Effector CD8-positive, alpha-beta T cell (primary cell): ENCODE measurements around the gene CCR3.

Experiments used
- DNase-seq: peaks from one replicate; lab custom pipeline; 2025; lab: John Stamatoyannopoulos, UW

Gene CCR3

GRCh38 chr3:46272028-46272451, 29.8 kb downstream of the CCR3 start:
- no peak for DNase-seq

DNA sequence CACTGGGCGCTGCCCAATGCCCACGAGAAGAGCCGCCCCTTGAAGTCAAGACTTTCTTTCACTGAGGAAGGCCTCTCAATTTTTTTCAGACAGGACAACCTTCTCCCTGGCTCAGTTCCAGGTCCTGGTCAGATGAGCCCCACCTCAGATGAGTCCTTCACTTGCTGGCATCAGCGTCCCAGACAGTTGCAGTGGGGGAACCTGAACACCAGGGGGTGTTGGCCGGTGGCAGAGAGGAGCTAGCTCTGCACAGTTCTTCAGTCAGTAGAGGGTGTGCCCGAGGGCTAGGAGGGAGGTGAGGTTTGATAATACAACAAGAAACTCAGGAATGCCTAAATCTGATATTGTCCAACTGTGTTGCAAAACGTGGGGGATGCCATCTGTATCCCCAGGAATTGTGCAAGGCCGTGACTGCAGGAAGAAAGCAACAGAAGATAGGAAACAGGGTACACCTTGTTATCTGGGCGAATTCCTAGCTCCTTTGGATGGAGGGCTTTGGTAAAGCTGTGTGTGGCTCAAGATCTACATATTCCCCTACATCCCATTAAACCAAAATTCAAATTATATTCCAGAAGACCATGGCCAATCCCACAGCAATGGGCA, 34.3 kb downstream of the CCR3 start:
- DNase-seq, result peak; percentile 32

DNA sequence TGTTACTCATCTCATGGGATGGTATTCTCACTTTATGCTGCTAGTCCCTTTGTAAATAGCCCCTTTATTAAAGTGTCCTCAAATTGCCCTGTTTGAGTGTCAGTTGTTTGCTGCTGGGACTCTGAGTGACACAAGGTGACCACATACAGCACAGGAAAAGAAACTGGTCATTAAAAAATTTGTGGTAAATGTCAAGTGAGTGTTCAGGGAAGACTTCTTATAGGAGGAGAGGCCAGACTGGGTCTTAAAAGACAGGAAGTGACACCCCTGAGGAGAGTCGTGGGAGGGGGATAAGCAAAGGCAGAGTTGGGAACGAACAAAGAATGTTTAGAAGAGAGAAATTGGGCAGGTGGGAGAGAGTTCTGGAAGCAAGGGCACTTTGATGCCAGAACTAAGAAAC, 35.2 kb downstream of the CCR3 start:
- no peak for DNase-seq

DNA sequence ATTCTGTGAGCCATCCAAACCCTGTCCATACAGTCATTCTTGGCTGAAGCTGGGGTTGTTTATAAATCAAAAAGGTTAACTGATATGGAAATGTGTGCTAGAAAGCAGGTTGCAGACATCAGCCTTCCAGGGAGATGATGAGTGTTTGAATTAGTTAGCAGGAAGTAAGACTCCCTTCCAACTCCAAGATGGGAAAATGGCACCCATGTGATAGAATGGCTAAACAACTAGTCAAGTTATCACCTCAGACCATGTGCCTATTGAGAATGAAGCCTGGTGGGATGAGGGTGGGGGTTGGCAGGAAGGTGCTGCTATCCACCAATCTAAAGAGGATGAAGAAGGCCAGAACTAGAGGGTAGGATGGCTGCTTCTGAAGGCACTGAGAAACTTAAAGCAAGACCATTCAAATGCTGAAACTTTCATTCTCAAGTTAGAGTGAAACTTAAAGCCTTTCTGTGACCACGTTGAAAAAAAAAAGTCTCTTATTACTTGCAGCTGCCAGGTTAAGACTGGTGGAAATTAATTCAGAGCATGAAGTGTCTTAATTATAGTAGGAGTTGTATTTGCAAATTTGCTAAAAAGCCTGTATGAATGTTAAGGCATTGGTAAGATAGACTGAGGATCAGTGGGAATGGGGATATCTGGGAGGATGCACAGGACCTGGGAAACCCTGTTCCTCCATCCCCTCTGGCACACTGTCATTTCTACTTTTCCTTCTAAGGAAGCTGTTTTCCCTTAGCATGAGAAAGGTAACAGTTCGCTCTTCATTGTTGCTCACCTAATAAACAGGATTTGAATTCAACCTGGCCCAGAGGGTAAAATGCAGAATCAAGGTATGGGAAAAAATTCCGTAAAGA, 36.8 kb downstream of the CCR3 start:
- DNase-seq, result no peak

- no peak for DNase-seq
Observed at GRCh38 chr3:46280105-46280797, 38.0 kb downstream of the CCR3 start.

DNA sequence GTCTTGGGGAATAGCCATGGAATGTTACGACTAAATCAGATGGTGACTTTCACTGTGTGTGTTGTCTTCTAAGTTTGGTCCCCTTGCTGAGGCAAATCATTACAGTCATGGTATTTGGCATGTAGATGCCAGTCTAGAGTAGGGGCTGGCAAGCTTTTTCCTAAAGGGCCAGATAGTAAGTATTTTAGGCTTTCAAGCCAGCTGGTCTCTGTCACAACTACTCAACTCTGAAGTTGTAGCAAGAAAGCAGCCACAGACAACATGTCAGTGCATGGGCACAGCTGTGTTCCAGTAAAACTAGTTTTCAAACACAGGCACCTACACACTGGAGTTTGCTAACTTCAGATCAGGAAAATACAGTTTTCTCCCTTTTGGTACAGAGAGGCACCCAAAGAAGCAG, 39.3 kb downstream of the CCR3 start:
- no peak for DNase-seq

DNA sequence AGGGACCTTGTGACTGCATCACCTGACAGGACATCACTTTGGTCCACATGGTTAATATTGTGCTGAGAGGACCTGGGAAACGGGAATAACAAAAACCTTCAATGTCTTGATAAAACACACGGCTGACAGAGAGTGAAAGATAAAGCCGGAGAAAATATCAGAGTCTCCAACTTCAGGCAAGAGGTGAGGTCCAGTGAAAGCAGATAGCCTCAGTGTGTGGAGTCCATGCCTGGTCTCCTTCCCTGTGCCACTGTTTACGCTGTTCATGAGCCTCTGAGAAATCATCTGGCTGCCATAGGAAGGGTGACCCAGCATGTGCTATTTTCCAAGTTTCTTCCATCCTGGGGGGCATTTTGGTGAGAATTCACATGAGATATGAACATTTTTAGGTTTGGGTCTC, 39.8 kb downstream of the CCR3 start:
- no peak for DNase-seq

- DNase-seq, result no peak
Observed at GRCh38 chr3:46282696-46283095, 40.4 kb downstream of the CCR3 start.

GRCh38 chr3:46283881-46284450, 41.7 kb downstream of the CCR3 start:
- no peak for DNase-seq

GRCh38 chr3:46284981-46285683, 42.9 kb downstream of the CCR3 start:
- DNase-seq, result no peak

DNA sequence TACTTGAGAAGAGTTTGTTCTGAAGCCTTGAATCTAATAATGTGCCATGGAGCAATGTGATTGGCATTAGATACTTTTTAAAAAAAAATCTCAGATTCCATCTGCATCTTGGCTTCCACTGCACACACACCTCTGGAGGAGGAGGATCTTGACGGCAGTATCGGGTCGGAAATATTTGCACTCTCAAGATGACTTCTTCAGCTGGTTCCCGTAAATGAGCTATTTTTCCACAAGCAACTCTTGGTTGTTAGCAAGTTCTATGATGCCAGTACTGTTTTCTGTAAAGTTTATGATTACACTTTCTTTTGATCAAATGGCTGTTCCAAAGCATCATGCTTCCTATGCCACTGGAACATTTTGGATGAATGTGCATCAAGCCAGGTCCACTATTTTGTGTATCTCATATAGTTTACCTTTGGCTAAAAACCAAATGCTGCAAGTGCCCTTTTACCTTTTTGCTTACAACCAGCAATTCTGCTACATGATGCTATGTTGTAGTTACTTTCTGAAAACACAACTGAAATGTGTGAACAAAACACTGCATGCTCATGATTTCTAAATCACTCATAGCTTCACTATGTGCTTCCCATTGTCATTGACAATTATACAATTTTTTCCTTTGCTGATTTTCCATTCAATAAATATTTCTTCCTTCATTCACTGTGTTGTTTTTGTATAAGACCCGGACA, 43.8 kb downstream of the CCR3 start:
- DNase-seq, result no peak

- no peak for DNase-seq
Observed at GRCh38 chr3:46286947-46287565, 44.8 kb downstream of the CCR3 start.

DNA sequence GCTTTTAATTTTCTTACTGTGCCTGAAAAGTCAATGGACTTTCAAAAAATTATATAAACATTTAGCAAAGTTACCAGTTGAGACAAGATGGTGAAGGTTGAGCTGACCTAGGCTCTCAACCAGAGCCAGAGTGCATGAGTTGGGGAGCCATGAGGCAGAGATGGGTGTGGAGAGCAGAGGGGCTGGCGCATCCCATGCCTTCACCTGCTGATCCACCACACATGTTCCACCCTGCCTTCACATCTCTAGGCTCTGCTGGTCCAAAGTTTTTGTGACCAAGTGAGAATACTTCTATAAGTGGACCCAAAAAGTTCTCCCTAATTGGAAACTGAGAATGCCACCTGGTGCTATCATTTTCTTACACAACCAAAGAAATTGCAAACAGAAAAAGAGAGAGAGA, 47.3 kb downstream of the CCR3 start:
- DNase-seq, result no peak

- DNase-seq, result no peak
Observed at GRCh38 chr3:46289966-46290365, 47.7 kb downstream of the CCR3 start.

- DNase-seq, result no peak
Observed at GRCh38 chr3:46291046-46291445, 48.8 kb downstream of the CCR3 start.

DNA sequence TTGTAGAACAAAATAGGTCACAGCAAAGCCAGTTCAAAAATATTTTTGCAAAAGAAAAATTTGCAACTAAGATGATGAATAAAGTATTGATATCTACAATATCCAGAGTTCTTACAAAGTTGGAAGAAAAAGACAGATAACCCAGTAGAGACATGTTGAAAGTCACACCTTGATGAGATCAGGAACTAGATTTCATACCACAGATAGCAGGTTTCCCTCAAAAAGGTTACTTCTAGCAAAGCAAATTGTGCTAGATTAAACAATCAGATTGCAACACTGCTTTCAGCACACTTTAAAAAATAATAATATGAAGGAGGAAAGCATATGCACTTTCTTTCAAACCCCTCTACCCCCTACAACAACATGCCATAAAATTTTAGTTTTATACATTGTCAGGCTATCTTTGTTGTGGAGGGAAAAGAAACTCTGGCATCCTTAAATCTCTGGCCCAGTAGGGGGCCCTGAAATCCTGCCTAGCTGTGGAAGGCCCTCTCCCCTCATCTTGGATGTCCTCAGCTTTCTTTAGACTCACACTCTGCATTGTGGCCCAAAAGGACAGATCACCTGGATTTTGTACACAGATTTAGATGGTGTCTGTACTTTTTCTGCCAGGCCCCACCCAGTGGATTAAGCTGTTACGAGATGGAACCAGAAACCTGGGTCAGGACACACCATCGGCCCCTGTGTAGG, 50.9 kb downstream of the CCR3 start:
- DNase-seq, result no peak

DNA sequence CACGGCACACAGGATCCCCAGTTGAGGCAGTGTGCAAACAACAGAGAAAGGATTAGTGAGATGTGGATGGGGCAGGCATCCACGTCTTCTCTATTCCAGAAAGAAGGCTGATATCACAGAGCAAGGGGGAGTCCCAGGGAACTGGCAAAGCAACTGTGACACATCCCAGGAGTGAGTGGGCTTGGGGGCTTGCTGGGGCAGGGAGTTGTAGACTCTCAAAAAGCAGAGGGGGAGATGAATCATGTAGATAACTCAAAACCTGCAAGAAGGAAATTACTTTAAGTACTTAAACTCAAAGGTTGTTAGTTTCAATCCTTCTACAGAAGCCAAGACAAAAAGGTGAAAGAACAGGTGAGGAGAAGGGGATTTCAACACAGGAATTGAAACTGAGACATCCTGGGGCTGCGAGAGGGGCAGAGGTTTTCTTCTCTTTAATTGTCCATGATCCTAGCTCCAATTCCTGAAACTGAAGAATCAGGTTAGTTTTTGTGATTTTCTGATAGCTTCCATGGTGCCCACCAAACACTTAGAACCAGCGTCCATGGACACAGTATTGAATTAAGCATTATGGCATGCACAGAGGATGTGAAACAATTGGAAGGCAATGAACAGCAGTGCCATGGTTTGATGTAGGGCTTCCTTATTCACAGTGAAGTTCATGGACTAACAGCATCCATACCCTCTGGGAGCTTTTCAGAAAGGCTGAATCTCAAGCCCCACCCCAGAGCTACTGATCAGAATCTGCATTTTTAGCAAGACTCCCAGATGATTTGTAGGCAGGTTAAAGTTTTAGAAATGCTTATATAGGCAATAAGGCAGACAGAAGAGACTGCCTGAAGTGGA, 52.0 kb downstream of the CCR3 start:
- DNase-seq, result no peak

DNA sequence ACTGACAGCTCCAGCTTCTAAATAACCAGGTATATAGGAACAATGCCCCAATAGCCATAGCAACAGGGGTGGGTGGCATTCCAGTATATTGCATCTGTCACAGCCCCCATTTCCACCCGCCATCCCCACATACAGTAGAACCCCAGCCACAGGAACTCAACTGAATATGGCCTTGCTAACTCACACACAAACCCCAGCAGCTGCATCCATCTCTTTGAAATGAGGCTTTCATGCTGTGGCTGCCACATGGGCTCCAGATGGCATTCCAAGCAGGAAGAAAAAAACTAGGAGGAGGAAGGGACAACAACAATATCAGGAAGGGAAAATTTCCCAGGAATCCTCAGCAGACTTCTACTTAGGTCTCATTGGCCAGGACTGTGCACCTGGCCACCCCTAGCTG, 54.6 kb downstream of the CCR3 start:
- DNase-seq, result no peak

GRCh38 chr3:46297658-46298423, 55.6 kb downstream of the CCR3 start:
- DNase-seq, result no peak
